HepG2 (cell line): ENCODE results near the gene TGM4. TPM values are rescaled to one million over a fixed set of nuclear protein-coding genes. Genes with fewer than 3 reads are reported as not detected.

ENCODE experiments used
- ATAC-seq: fragments of 200-7000 bp; cut with Tn5 transposase; 3 replicates; pipeline ENCODE4 v1.9.1; 2020; ENCODE audit warnings: mild to moderate bottlenecking, moderate library complexity
- BruUV-seq: library from RNA; stranded (reverse); fragments of 400-500 nt; replicated peaks from 2 replicates; lab custom pipeline; 2021; lab: Mats Ljungman, UMichigan
- CTCF ChIA-PET: fragments of 300-600 bp; formaldehyde crosslinking; extraction: SDS; loops from one replicate; lab custom pipeline; 2021; ENCODE audit warnings: low total read pairs, inconsistent platforms, low intra/inter-chr PET ratio; lab: Yijun Ruan, JAX
- POLR2A ChIA-PET: fragments of 350-600 bp; sonication (Branson Sonifier 250); formaldehyde crosslinking; loops from one replicate; lab custom pipeline; 2020; ENCODE audit warnings: antibody characterized with exemption, inconsistent platforms; lab: Yijun Ruan, JAX
- DNase-seq: peaks from one replicate; pipeline ENCODE4 v3.0.0-alpha.2; 2015; ENCODE audit warnings: low spot score
- FAIRE-seq: peaks from 3 replicates; lab custom pipeline; 2011; peaks lifted over from hg19 to GRCh38; lab: Jason Lieb, UNC
- H2AFZ ChIP-seq: one replicate; pipeline ENCODE4 v1.6.1; 2011; ENCODE audit warnings: low read length, inconsistent platforms
- H3K27ac ChIP-seq: fragments of 300-600 bp; 3 replicates; pipeline ENCODE4 v1.8.0; 2011; ENCODE audit warnings: mixed run types, mild to moderate bottlenecking, mixed read lengths, low read length, inconsistent platforms; ENCODE audit not compliant: insufficient read depth; ENCODE audit errors: extremely low read length
- H3K27me3 ChIP-seq, 2 experiments: fragments of 200-600 bp in 1 of 2; 2 replicates in 1 of 2; 3 replicates in 1 of 2; pipeline versions ENCODE4 v1.6.0 to v1.8.0; 2011; ENCODE audit warnings: low read length in 2 of 2, mild to moderate bottlenecking in 2 of 2, moderate library complexity in 2 of 2, inconsistent platforms in 1 of 2; ENCODE audit not compliant: insufficient read depth in 2 of 2, control insufficient read depth in 1 of 2
- H3K36me3 ChIP-seq, 2 experiments: fragments of 200-600 bp in 1 of 2; replicated peaks in 1 of 2; 2 replicates in 1 of 2; 3 replicates in 1 of 2; pipeline versions ENCODE4 v1.5.1 to v1.8.0; 2011; ENCODE audit warnings: low read length in 2 of 2, inconsistent platforms in 1 of 2; ENCODE audit not compliant: insufficient read depth in 2 of 2, control insufficient read depth in 1 of 2
- H3K4me1 ChIP-seq: 2 replicates; pipeline ENCODE4 v1.5.1; 2012; ENCODE audit warnings: low read length, inconsistent platforms; ENCODE audit not compliant: insufficient read depth
- H3K4me2 ChIP-seq: 2 replicates; pipeline ENCODE4 v1.6.0; 2011; ENCODE audit warnings: low read depth, low read length, inconsistent platforms
- H3K4me3 ChIP-seq, 3 experiments: fragments of 200-600 bp in 1 of 3; sonication (generic), shearing (Covaris generic) in 1 of 3; replicated peaks in 1 of 3; 2 replicates each; pipeline ENCODE4 v1.5.1; 2011 to 2016; ENCODE audit warnings: low read length in 3 of 3, inconsistent platforms in 2 of 3, low read depth in 2 of 3, mild to moderate bottlenecking in 2 of 3, control low read depth in 1 of 3, mixed read lengths in 1 of 3; ENCODE audit not compliant: insufficient read depth in 1 of 3
- H3K79me2 ChIP-seq: one replicate; pipeline ENCODE4 v1.6.1; 2011; ENCODE audit warnings: low read length, inconsistent platforms; ENCODE audit not compliant: insufficient read depth
- H3K9ac ChIP-seq: 2 replicates; pipeline ENCODE4 v1.6.0; 2011; ENCODE audit warnings: mild to moderate bottlenecking, low read depth, low read length, inconsistent platforms; ENCODE audit not compliant: insufficient read depth
- H3K9me3 ChIP-seq: 2 replicates; pipeline ENCODE4 v1.5.1; 2012; ENCODE audit warnings: mild to moderate bottlenecking, low read length
- H4K20me1 ChIP-seq: 2 replicates; pipeline ENCODE4 v1.6.0; 2011; ENCODE audit warnings: inconsistent platforms, mild to moderate bottlenecking, low read length, moderate library complexity; ENCODE audit not compliant: insufficient read depth
- ATAD3A ChIP-seq: sonication (generic); formaldehyde crosslinking; IDR thresholded peaks from 2 replicates; pipeline ENCODE4 v1.4.0; 2020; ENCODE audit warnings: missing genetic modification reagents
- FOSL2 ChIP-seq: sonication (generic); formaldehyde crosslinking; IDR thresholded peaks from 2 replicates; pipeline ENCODE4 v1.4.0; 2020; ENCODE audit warnings: missing genetic modification reagents
- MAFG ChIP-seq: sonication (generic); formaldehyde crosslinking; IDR thresholded peaks from 2 replicates; pipeline ENCODE4 v1.5.1; 2020; ENCODE audit warnings: mild to moderate bottlenecking, missing genetic modification reagents
- ZKSCAN1 ChIP-seq: fragments of 150-350 bp; IDR thresholded peaks from 2 replicates; pipeline ENCODE4 v1.6.1; 2014; ENCODE audit warnings: low read length
- ZNF512 ChIP-seq: sonication (generic); formaldehyde crosslinking; IDR thresholded peaks from 2 replicates; pipeline ENCODE4 v1.4.0; 2020; ENCODE audit warnings: mild to moderate bottlenecking, missing genetic modification reagents
- ZNF572 ChIP-seq: sonication (generic); formaldehyde crosslinking; IDR thresholded peaks from 2 replicates; pipeline ENCODE4 v1.5.1; 2020; ENCODE audit warnings: mild to moderate bottlenecking, missing genetic modification reagents
- WGBS: methylation state at CpG from one replicate; pipeline ENCODE4 v1.1.6; 2017; ENCODE audit warnings: low lambda C conversion rate; 5-methylcytosine and 5-hydroxymethylcytosine counted together
- in situ Hi-C: cut with HindIII; loops from 2 replicates; pipeline ENCODE4 v1.10.0; 2017; ENCODE audit warnings: low pct_unique_long_range_greater_than_20kb; ENCODE audit not compliant: extremely low pct_ligation_motif_present
- intact Hi-C: fragments of 100-400 bp; cut with micrococcal nuclease; formaldehyde crosslinking; loops from one replicate; pipeline ENCODE4 v1.10.0; 2022; ENCODE audit not compliant: unreplicated experiment
- polyA plus RNA-seq, 8 experiments: library from polyadenylated mRNA; depleted of rRNA in 3 of 8; stranded (reverse) in 7 of 8; unstranded in 1 of 8; fragments of >200 nt; fragmentation: Illumina TruSeq in 4 of 8; extraction: Trizol in 4 of 8; gene quantifications; 2 replicates each; pipeline versions ENCODE4 v1.2.1 to v1.2.3, GENCODE V29; 2011 to 2016; ENCODE audit warnings: low read depth in 4 of 8, missing spikeins in 1 of 8, mixed read lengths in 1 of 8; ENCODE audit not compliant: insufficient read depth in 1 of 8
- total RNA-seq, 5 experiments: library from RNA; depleted of rRNA; stranded (reverse); fragments of >200 nt; fragmentation: Illumina TruSeq; extraction: Trizol; gene quantifications; 2 replicates each; pipeline ENCODE4 v1.2.3, GENCODE V29; 2016; ENCODE audit warnings: low read depth in 1 of 5

The TGM4 gene
- total and polyA plus RNA-seq, 2 of the 13 experiments (the other 11 are each of a cell fraction or from before 2014, with no cell fraction given), result 0.07 to 0.15 TPM

DNA sequence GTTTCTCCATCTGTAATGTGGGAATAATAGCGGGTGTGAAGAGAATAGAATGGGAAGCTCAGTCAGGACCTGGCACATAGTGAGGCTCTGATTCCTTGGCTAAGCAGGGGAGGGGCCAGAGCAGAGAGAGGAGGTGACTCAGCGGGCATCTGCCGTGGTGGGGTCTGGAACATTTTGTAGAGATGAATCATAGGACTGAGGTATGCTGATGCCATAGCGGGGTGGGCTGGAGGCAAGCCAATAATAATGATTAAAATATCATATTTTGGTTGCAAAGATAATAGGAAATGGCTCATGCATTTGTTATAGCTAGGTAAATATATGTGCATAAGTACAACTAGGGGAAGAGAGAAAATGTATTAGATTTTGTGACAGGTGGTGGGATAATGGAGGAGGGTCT, 11.2 kb downstream of the TGM4 start:
- 0% methylated on average over 4 of the region's 4 CpGs for WGBS
- no TSS peak for BruUV-seq
- no peak overlapping the region for H3K4me3 ChIP-seq
- H3K79me2 ChIP-seq, result no peaks in the 10 kb centered on the region
- H3K36me3 ChIP-seq, result no peaks in the 10 kb centered on the region
- intact Hi-C loops (no loop called here), in situ Hi-C loops (no loop called here)
- no peak for TF ChIP-seq ATAD3A (CRISPR knock-in tag)
- peak; percentile 73; the same call in 1 of the 2 replicates for TF ChIP-seq ZKSCAN1
- TF ChIP-seq FOSL2 (CRISPR knock-in tag), result peak; percentile 81
- FAIRE-seq (no peak), ATAC-seq (peak; percentile 34; the same call in 2 of the 3 replicates), DNase-seq (peak; percentile 34)
- no peak overlapping the region for H3K9ac ChIP-seq
- no peaks in the 10 kb centered on the region for H3K9me3 ChIP-seq
- H3K4me2 ChIP-seq, result no peak overlapping the region
- peaks cover 0 to 16% of the 10 kb centered on the region in 2 experiments; a peak in 1 of 5 replicates for H3K27me3 ChIP-seq
- H4K20me1 ChIP-seq, result no peaks in the 10 kb centered on the region
- no peak overlapping the region for H2AFZ ChIP-seq
- POLR2A ChIA-PET, result no interaction called here
- H3K4me1 ChIP-seq, result peaks cover 9% of the 10 kb centered on the region; the same call in 1 of the 2 replicates
- CTCF ChIA-PET, result no interaction called here
- H3K27ac ChIP-seq, result no peak overlapping the region

DNA sequence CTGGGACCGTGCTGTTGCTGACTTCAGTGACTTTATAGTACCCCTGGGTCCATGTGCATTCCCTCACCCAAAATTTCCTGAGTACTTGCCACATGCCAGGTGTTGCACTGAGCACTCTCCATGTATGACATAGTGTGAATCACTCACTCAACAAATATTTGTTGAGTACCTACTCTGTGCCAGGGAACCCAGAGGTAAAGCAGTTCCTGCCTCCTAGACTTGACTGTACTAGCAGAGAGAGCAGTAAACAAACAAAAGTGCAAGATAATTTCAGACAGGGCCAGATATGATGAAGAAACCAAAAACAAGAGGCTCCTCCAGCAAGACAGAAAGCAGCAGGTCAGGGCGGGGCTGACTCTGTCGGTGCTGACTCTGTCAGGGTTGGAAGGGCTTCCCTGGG, 12.2 kb downstream of the TGM4 start:
- no peak; the same call in 2 of the 3 replicates for ATAC-seq
- Histone ChIP-seq H3K4me2 (no peak overlapping the region), H2AFZ (no peak overlapping the region), H3K27ac (no peak overlapping the region), H3K4me1 (peaks cover 9% of the 10 kb centered on the region; the same call in 1 of the 2 replicates), H3K4me3 (no peak overlapping the region), H3K79me2 (no peaks in the 10 kb centered on the region), H3K9me3 (no peaks in the 10 kb centered on the region), H3K36me3 (no peaks in the 10 kb centered on the region), H4K20me1 (no peaks in the 10 kb centered on the region), H3K9ac (no peak overlapping the region), H3K27me3 (peaks cover 0 to 16% of the 10 kb centered on the region in 2 experiments; a peak in 1 of 5 replicates)
- CTCF ChIA-PET, result no interaction called here
- FAIRE-seq, result no peak
- TF ChIP-seq FOSL2 (CRISPR knock-in tag), result peak; percentile 62
- no peak for TF ChIP-seq ZNF512
- no peak for TF ChIP-seq ZNF572 (CRISPR knock-in tag)
- peak; percentile 92 for TF ChIP-seq ZKSCAN1
- TF ChIP-seq MAFG (CRISPR knock-in tag), result no peak
- BruUV-seq, result no TSS peak
- intact Hi-C loops (no loop called here), in situ Hi-C loops (no loop called here)
- POLR2A ChIA-PET, result no interaction called here
- no peak for DNase-seq
- WGBS, result 10% methylated on average over 3 of the region's 3 CpGs
